GM18502 (cell line): Measurements from ENCODE around the gene ZC3H7B.

ENCODE experiments used
- ATAC-seq: cut with Tn5 transposase; IDR thresholded peaks from one replicate; pipeline ENCODE4 v1.9.1; 2021; ENCODE audit warnings: mild to moderate bottlenecking; ENCODE audit not compliant: unreplicated experiment, poor library complexity

The ZC3H7B gene

DNA sequence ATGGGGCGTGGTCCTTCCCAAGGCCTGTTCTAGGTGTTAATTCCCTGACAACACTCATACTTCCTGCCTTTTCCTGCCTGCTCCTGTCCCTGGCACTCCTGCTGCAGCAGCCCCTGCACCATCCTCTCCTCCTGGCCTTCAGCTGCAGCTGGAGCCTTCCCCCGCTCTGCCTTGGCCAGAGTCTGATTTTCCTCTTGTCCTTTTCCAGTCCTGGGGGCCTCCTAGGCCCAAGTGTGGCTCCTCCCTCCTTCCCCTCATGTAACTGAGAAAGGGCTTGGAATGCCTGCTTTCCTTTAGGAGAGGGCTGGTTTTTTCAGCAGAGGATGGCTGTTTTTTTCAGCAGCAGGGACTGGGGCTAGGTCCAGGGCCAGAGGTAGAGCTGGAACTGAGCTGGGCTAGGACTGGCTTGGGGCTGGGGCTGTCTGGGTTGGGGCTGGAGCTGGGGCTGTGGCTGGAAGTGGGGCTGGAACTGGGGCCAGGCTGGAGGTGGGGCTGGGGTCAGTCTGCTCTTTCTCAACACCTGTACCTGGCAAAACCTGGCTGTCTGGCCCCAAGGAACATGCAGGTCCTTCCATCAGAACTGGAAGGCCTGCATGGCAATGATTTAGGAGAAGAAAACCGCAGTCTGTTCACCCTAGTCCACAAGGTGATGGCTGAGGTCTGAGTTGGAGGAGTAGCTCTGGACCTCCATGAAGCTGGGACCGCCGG is 23.6 kb downstream of the ZC3H7B start:
- no peak for ATAC-seq

DNA sequence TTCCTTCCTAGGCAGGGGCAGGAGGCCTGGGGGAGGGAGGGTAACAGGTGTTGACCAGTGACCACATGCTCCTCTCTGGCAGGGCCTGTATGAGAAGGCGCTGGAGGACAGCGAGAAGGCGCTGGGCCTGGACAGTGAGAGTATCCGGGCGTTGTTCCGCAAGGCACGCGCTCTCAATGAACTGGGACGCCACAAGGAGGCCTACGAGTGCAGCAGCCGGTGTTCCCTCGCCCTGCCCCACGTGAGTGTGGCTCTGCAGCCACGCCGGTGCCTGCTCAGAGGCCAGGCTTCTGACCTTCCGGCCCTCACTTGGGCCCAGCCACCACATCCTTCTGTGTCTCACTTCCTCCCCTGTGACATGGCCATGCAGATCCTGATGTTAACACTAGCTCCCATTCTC is 25.8 kb downstream of the ZC3H7B start:
- ATAC-seq: no peak

DNA sequence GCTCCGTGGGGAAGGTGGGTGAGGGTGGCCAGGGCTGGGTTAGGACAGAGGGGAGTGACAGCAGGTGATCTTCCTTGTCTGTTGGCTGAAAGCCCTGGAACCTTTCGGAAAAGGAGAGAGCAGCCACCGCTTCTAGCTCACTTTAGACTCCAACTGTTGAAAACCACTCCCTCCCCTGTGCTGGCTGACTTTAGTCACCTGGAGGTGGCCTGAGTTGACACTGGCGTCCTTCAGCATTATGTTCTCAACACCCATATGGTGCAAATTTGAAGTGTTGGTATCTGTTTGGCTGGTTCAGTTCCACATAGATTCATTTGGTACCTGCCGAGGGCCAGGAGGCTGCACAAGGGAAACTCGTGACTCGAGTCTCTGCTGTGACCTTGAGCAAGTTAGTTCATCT is 28.8 kb downstream of the ZC3H7B start:
- no peak for ATAC-seq

DNA sequence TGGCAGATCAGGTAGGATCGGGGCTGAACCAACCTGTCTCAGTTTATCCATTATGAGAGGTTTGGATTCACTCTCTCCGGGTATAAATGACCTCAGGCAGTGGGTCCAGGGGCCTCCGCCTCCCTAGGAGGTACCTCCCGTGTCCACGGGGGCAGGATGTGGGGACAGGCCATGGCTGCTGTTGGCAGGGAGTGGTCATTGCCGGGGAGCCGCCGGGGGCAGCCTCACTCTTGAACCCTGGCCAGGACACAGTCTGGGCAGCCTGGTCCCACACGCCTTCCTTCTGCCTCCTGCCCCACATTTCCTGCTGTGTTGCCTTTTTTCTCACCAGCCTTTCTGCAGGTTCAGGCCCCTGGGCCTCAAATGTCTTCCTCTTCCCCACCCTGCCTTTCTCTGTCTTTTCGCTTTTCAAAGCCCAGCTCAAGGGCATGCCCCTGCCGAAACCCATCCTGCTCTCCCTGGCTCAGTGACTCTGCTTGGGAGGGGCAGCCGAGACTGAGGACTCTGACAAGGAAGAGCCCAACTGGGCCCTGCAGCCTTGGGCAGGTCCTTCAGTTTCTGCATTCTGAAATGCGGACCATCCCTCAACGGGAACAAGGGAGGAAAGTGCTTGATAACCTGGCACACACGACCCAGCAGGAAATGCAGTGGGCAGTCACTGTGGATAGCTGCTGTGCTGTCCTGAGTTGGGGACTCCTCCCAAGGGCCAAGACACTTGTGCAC is 31.1 kb downstream of the ZC3H7B start:
- no peak for ATAC-seq

DNA sequence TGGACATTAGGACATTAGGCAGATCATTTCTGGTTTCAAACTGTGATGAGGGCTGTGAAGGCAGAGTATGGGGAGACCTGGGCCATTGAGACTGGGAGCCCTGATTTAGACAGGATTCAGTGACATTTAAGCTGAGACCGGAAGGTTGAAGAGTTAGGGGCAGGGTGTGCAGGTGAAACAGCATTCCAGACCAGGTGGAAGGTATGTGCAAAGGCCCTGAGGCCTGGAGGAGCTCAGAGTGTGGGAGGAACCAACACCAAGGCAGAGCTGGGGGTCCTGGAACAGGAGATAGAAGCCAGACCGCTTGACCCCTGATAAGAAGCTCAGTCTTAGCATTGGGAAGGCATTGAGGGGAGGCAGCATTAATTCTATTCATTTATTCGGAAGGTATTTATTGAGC is 32.5 kb downstream of the ZC3H7B start:
- no peak for ATAC-seq

DNA sequence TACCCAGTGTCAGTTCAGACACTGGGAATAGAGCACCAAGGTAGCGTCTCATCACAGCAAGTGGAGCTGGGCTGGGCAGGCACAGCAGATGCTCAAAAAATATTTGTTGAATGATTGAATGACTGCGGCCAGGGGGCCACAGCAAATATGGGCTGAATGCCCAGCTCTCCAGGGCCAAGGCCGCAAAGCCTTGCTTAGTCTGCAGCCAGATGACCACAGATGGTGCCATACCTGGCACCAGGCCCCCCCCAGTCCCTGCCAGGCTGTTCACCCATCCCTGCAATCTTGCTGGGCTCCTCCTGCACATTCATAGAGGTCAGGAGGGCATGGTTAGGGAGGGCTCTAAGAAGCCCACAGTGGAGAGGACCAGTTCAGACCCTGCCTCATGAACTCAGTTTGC is 32.9 kb downstream of the ZC3H7B start:
- ATAC-seq: no peak

DNA sequence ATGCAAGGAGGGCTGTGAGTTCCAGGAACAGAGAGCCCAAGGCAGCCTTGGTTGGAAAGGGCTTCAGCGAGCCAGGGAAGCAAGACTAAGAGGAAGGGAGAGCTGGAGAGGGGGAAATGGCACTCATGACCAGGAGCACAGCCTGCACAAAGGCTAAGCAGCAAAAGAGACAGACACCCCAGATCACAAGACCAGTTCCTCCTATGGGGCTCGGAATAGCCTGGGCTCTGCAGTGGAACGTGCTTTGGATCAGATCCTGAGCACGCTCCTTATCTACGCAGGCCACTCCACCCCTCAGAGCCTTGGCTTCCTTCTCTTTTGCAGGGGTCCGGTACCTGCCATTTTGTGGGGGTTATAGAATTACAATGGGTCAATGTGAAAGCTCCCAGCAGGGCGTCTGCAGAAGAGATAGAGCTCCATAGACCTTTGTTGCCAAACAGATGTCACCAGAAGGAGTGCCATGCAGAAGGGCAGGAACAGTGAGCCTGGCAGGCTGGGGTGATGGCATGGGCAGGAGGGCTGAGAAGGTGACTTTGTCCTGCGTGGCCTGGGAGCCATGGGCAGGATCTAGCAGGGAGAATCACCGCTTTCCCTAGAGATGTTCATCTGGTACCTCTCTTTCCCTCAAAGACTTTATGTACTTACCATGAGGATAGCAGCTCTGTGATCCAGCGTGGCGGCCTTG is 33.8 kb downstream of the ZC3H7B start:
- no peak for ATAC-seq

DNA sequence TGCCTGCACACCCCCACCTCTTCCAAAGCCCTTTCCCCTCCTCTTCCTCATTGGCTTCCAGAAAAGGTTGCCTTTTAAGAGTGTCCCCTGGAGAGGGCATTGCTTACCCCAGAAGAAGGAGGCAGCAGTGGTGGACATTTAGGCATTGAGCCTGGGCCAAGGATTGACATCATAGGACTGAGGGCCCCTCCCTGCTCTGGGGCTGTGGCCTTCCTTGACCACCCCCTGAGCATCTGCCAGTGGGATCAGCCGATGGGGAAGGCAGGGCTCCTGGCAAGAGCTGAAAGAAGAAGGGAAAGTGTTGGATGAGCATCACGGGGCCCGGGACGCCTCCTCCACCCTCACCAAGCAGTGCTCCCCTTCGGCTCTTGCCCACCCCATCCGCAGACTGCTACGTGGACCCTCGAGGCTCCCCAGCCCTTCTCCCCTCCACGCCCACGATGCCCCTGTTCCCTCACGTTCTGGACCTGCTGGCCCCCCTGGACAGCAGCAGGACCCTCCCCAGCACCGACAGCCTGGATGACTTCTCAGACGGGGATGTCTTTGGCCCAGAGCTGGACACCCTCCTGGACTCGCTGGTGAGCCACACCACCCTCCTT is 37.4 kb downstream of the ZC3H7B start:
- no peak for ATAC-seq

DNA sequence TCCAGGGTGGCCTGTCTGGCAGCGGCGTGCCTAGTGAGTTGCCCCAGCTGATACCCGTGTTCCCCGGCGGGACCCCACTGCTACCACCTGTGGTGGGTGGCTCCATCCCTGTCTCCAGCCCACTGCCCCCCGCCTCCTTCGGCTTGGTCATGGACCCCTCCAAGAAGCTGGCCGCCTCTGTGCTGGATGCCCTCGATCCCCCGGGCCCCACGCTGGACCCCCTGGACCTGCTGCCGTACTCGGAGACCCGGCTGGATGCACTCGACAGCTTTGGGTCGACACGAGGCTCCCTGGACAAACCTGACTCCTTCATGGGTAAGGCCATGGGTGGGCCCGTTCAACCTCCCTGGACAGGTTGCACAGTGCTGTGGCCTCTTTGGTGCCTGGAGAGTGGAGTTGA is 38.5 kb downstream of the ZC3H7B start:
- no peak for ATAC-seq

DNA sequence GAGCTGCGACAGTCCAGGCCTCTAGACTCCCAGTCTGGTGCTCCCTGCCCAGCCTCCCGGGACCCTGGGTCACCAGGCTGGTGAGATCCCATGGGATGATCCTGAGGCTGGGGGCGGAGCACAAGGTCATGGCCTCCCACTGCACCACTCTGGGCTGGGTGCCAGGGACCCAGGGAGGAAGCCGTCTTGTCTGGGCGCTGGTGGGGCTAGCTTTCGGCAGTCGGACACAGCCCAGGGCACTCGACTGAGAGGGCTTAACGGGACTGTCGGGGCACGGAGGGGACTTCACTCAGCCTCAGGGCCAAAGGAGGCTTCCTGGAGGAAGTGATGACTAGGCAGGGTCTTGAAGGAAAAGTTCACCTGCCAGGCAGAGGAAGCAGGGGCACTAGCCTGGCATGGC is 39.0 kb downstream of the ZC3H7B start:
- no peak for ATAC-seq

DNA sequence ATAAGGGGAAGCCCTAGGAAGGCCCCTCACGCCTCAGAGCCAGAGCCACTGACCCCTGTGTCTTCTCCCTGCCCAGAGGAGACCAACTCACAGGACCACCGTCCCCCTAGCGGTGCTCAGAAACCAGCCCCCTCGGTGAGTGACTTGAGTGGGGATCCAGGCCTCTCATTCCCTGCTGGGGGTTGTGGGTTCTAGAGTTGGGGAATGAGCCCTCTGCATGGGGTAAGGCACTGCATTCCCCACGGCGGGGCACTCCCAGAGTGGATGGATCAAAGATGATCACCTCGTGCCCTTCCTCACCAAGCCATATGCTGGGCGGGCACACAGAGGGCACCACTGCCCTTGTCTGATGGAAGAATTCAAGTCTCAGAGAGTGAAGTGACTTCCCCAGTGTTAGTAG is 39.7 kb downstream of the ZC3H7B start:
- ATAC-seq: no peak

DNA sequence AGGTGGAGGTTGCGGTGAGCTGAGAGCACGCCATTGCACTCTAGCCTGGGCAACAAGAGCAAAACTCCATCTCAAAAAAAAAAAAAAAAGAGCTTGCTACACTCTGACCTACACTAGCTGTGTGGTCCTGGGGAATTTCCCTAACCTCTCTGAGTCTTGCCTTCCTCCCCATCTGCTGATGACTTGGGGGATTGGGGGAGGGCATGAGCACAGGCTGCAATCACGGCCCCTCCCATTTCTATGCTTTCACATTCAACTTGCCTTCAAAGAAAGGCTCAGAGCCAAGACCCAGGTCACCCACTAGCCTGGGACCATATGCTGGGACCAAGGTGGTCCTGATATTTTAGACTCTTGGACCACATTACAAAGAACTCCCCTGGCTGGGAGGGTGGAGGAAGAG is 40.7 kb downstream of the ZC3H7B start:
- ATAC-seq: no peak

DNA sequence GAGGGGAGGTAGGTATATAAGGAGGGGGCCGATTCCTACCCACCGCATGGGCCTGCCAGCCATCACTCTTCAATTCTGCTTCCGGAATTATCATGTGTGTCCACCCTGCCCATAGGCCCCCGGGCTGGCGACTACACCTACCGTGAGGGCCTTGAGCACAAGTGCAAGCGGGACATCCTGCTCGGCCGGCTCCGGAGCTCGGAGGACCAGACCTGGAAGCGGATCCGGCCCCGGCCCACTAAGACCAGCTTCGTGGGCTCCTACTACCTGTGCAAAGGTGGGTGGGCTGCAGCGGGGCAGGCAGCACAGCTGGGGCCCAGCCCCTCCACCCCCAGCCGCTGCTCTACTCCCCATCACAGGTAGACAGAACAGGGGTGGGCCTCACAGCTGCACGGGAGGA is 42.0 kb downstream of the ZC3H7B start:
- no peak for ATAC-seq

DNA sequence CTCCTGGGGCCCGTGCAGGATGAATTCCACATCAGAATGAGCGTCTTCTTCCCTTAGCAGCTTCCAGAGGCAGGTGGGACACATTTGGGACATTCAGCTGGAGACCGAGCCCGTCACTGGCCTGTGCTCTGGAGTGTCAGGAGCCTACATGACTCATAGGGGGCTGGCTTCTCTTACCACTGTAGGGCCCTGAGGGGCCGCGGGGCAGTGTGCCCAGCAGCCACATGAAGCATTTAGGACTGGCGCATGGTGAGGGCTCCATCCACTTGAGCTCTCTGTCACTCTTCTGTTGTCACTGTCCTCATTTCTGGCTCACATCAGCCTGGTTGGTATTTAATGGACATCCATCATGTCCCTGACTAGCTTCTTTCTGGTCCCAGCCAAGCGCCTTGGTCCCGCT is 42.4 kb downstream of the ZC3H7B start:
- no peak for ATAC-seq

DNA sequence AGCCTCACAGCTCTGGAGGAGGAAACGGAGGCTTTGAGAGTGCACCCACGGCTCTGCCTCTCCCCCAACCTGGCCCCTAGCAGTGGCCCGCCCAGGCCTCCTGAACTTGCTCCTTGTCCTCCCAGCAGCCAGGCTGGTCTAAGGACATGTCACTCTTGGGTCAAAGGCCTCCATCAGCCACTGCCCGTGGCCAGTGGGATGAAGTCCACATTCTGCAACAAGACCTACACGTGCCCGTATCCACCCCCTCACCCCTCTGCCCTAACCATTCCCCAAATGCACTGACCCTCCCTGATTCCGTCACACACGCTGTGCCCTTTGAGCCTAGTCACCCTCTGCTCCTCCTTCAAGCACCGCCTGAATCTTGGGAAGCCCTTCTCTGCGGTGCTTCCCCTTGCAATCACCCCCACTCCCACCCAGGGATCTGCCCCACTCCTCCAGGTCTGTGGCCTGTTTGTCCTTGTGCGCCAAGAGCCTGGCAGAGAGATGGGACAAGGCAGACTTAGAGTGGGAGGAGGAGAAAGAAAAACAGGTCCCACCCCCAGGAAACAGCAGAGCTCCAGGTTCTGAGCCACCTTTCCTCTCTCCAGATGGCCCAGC is 43.0 kb downstream of the ZC3H7B start:
- ATAC-seq: no peak

DNA sequence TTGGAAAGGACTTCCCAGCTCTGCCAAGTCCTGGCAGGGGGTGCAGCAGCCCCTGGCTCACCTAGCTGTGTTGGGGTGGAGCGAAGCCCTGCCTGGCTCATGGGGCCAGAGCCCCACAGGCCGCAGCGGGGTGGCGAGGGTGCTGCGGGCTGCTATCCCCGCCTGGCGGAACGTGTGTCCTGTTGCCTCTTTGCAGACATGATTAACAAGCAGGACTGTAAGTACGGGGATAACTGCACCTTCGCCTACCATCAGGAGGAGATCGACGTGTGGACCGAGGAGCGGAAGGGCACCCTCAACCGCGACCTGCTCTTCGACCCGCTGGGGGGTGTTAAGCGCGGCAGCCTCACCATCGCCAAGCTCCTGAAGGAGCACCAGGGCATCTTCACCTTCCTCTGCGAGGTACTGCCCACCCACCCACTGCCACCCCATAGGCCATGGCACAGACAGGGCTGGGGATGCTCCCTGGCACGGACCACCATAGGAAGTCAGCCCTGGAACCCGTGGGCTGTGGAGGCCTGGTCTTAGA is 44.5 kb downstream of the ZC3H7B start:
- no peak for ATAC-seq

DNA sequence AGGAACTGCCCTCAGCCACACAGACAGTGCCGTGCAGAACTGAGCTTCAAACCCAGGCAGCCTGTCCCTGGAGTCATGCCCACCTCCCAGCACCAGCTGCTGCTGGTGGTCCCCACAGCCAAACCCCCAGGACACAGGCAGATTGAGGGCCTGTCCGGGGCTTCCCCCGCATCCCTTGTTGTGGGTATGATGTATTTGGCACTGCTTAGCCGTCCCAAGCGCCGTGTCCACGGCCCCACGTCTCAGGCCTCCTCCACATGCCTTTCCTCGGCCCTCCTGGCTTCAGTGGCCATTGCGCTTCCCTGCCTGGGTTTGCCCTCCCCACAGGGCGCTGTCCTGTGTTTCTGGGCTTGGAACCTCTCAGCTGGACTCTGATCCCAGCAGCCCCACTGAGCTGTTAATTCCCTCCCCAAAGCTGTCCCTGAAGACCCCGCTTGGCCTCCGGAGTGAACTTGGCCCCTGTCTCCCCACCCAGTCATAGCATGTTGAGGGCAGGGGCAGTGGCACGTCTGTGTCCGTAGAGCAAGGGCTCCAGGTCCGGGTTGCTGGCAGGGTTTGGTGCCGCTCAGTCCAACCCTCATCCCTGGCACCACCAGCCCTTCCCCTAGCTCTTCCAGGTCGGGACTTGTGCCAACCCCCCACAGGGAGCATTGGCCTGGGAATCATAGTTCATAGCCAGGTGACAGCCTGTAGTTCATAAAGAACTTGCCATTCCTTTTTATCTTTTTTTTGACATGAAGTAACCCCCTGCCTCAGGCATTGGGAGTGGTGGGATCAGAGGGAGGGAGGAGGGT is 45.9 kb downstream of the ZC3H7B start:
- no peak for ATAC-seq

DNA sequence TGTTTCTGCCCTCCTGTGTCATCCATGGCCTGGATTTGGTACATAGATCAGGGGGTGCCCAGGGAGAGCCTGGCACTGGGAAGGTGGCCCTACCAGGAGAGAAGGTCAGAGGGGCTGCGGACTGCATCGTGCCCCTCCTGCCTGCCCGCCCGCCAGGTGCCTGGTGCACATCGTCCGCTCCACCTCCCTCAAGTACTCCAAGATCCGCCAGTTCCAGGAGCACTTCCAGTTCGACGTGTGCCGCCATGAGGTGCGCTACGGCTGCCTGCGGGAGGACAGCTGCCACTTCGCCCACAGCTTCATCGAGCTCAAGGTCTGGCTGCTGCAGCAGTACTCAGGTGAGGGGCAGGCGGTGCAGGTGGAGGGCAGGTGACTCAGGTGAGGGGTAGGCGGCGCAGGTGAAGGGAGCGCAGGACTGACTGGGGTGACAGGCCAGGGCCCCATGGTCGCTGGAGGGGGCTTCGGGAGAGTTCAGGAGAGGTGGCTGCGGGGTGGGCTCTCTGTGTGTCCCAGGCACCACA is 47.7 kb downstream of the ZC3H7B start:
- no peak for ATAC-seq

DNA sequence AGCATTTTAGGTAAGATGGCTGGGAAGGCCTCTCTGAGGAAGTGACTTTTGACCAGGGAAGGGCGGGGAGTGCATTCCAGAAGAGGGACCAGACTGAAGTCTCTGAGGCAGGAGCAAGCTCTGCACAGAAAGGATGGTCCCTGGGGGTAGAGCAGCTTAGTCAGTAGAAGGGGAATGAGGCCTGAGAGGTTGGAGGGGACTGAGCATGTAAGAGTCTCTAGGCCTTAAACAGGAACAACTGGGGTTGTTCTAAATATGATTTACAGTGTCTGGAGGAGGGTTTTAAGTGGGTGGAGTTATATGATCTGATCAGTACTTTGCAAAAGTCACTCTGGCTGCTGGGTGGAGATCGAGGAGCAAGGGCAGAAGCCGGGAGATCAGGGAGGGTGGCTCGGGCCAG is 48.8 kb downstream of the ZC3H7B start:
- ATAC-seq: no peak

DNA sequence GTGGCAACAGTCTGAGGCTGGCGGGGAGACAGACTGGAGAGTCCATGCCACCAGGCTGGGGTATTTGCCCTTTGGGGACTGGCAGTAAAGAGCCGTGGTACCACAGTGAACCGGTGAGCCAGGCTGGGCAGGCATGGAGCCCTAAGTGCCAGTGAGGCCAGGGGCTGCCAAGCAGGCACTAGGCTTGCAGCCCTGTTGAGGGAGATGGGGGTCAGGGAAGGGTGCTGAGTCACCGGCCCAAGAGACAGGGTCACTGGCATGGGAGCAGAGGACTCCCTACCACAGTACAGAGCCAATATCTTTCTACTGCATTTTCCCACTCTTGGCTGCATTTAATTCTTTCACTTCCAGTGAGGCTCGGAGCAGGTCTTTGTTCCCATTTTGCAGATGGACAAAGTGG is 49.7 kb downstream of the ZC3H7B start:
- no peak for ATAC-seq
